ENCODE results near the gene GPD2.

DNA sequence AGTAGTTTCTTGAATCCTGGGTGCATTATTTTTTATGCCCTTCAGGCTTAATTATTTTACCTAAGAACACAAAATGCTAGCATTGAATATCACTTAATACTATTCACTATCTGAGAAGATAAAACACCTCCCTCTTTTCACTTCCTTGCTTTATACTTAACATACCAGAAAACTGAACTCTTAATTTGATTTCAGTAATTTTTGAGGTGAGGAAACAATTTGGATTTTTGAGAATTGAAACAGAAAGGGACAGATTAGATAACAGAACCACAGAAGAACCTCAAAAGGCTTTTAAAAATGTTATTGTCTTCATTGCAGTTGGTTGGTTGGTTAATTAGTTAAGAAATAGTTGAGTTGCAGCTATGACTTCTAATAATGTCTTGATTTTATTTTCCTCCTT lies 69.5 kb downstream of the GPD2 start:
- TF ChIP-seq, protein P1, sequence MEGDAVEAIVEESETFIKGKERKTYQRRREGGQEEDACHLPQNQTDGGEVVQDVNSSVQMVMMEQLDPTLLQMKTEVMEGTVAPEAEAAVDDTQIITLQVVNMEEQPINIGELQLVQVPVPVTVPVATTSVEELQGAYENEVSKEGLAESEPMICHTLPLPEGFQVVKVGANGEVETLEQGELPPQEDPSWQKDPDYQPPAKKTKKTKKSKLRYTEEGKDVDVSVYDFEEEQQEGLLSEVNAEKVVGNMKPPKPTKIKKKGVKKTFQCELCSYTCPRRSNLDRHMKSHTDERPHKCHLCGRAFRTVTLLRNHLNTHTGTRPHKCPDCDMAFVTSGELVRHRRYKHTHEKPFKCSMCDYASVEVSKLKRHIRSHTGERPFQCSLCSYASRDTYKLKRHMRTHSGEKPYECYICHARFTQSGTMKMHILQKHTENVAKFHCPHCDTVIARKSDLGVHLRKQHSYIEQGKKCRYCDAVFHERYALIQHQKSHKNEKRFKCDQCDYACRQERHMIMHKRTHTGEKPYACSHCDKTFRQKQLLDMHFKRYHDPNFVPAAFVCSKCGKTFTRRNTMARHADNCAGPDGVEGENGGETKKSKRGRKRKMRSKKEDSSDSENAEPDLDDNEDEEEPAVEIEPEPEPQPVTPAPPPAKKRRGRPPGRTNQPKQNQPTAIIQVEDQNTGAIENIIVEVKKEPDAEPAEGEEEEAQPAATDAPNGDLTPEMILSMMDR (IDR thresholded peaks at IDR 0.05) = no peak
- no peak for TF ChIP-seq POLR2A (IDR thresholded peaks at IDR 0.05)
